ENCODE results near the gene OR7A5.

The OR7A5 gene

DNA sequence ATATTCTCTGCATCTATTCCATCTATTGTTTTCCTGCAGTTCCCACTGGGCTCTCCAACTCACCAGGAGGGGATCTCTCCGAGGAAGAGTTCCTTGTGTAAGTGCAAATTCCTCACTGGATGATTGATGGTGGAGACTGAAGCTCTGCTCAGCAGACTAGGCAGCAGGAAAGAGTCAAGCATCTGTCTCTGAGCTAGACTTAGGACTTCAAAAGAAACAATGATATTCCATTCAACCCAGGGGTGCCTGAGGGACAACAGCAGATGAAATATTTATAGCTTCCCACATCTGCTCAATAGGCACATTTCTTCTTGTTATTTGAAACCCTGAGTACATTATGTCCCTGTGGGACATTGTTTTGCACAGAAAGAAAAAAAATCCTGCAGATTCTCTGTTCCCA lies at the start of gene OR7A5, which contains the start of gene OR7C1:
Gene OR7A5, minus strand, starts transcription at position 175 of the 400 bp plus-strand sequence. CDS start 6,944 bp downstream, outside the sequence.
Gene OR7C1, minus strand, starts transcription at position 175 of the 400 bp plus-strand sequence. CDS start 35,049 bp downstream, outside the sequence.
- no peak for DNase-seq
- TF ChIP-seq POLR2A (IDR thresholded peaks at IDR 0.05; ENCODE audit: low read length) (no peak), GATA1 (IDR thresholded peaks at IDR 0.05; ENCODE audit: low read depth, low read length) (no peak)

DNA sequence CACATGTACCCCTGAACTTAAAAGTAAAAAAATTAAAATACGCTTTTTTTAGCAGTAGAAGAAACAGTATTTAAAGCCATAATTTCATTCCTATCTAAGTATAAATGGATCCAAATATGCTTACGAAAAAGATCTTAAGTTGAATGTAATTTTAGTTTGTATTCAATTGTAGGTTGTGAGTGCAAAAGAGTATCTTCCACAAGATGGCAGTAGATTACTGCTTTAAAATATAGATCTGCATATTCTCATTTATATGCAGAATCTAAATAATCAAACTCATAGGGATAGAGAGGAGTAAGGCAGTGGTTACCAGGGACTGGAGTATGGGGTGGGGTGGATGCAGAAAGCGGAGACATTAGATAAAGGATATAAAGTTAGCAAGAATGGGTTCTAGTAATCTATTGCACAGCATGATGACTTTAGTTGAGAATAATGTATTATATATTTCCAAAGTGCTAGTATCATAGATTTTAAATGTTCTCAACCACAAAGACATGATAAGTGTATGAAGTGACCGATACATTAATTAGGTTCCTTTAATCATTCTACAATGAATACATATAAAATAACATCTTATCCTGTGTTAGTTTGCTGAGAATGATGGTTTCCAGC lies 36.7 kb upstream of the OR7A5 start:
- peak; percentile 31 to 52 for DNase-seq
- TF ChIP-seq POLR2A (IDR thresholded peaks at IDR 0.05; ENCODE audit: low read length), result no peak
- no peak for TF ChIP-seq GATA1 (IDR thresholded peaks at IDR 0.05; ENCODE audit: low read depth, low read length)

DNA sequence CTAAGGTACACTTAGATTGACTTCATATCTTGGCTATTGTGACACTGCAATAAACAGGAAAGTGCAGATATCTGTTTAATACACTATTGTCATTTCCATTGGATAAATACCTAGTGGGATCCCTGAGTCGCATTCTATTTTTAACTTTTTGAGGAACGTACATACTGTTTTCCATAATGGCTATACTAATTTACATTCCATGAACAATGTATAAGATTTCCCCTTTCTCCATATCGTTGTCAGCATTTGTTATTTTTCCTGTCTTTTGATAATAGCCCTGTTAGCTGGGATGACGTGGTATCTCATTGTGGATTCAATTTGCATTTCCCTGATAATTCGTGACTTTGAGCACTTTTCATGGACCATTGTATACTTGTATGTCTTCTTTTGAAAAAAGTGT lies 33.5 kb upstream of the OR7A5 start:
- DNase-seq, result no peak
- TF ChIP-seq POLR2A (IDR thresholded peaks at IDR 0.05; ENCODE audit: low read length), result no peak
- TF ChIP-seq GATA1 (IDR thresholded peaks at IDR 0.05; ENCODE audit: low read depth, low read length), result no peak

DNA sequence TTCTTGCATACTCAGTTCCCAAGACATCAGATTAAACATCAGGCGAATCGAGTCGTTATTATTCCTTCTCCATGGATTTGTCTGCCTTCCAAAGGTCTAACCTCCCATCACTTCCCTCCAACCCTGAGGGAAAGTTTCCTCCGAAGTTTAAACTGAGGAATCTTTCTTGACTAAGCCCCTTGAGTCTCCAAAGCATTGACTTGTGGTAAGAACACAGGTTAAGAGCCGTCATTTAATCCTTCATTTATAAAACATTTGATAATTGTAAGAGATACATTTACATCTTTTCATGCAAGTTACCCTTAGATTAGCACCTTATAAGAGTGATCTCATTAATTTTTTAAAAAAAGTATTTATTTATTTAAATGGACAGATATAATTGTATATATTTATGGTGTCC lies 13.8 kb upstream of the OR7A5 start, which contains the start of gene OR7A10:
Gene OR7A10, minus strand, starts transcription at position 101 of the 400 bp plus-strand sequence. CDS start 7,045 bp downstream, outside the sequence.
- DNase-seq, result no peak
- TF ChIP-seq GATA1 (IDR thresholded peaks at IDR 0.05; ENCODE audit: low read depth, low read length) (no peak), POLR2A (IDR thresholded peaks at IDR 0.05; ENCODE audit: low read length) (no peak)

DNA sequence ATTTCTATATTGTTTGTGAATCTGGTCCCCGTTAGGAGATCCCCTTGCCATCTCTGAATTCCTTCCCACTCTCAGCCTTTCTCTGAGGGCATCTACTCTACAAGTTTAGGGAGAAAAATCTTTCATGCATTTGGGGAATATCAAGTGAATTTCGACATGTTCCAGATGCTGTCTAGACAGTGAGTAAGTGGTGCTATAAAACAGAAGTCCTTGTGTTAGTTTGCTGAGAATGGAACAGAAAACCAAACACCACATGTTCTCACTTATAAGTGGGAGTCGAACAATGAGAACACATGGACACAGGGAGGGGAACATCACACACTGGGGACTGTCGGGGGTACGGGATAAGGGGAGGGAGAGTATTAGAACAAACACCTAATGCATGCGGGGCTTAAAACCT lies 8.6 kb upstream of the OR7A5 start:
- no peak for DNase-seq
- TF ChIP-seq POLR2A (IDR thresholded peaks at IDR 0.05; ENCODE audit: low read length), result no peak
- TF ChIP-seq GATA1 (IDR thresholded peaks at IDR 0.05; ENCODE audit: low read depth, low read length), result no peak

DNA sequence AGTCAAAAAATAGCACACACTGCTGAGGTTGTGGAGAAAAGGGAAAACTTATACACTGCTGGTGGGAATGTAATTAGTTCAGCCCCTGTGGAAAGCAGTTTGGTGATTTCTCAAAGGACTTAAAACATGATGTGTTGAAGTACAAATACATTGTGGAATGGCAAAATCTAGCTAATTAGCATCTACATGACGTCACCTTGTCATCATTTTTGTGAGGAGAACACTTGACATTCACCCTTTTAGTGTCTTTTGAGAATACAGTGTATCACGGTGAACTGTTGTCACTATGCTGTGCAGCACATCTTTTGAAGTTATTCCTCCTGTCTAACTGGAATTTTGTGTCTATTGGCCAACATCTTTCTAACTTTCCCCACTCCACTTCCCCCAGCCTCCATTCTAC lies 8.2 kb upstream of the OR7A5 start:
- no peak for TF ChIP-seq POLR2A (IDR thresholded peaks at IDR 0.05; ENCODE audit: low read length)
- no peak for TF ChIP-seq GATA1 (IDR thresholded peaks at IDR 0.05; ENCODE audit: low read depth, low read length)
- no peak for DNase-seq

DNA sequence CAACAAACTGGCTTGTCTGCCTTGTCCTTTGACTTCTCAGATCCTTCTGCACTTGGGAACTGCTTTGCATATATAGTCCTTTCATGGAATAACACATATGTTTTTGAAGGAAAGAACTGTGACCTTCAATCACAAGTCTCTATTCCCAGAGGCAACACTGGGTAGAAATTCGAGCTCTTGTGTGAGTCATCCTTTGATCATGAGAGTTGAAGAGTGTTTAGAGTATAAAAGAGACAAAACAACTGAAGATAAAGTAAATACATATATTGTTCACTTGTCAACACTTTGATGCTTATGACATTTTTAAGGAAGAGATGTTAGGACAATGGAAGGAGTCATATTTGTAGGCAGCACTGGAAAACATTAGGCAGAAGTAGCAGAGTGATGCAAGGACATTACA lies 5.2 kb upstream of the OR7A5 start:
- no peak for TF ChIP-seq POLR2A (IDR thresholded peaks at IDR 0.05; ENCODE audit: low read length)
- TF ChIP-seq GATA1 (IDR thresholded peaks at IDR 0.05; ENCODE audit: low read depth, low read length), result no peak
- no peak for DNase-seq

DNA sequence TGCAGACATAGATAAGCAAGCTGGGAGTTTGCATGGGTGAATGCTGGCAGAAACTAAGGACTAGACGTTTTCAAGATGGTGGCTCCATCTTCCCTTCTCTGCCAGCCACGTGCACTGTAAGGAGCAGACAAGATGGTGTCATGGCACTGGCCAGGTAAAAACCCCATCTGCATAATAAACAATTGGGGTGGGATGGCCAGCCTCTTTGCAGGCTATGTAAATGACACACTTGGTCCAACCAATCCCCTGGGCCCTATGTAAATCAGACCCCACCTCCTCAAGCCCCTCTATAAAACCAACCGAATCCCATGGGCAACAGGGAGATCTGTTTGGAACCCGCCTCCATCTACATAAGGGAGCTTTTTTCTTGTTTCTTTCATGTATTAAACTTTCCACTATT lies 2.4 kb upstream of the OR7A5 start:
- TF ChIP-seq GATA1 (IDR thresholded peaks at IDR 0.05; ENCODE audit: low read depth, low read length), result no peak
- no peak for TF ChIP-seq POLR2A (IDR thresholded peaks at IDR 0.05; ENCODE audit: low read length)
- DNase-seq, result no peak

DNA sequence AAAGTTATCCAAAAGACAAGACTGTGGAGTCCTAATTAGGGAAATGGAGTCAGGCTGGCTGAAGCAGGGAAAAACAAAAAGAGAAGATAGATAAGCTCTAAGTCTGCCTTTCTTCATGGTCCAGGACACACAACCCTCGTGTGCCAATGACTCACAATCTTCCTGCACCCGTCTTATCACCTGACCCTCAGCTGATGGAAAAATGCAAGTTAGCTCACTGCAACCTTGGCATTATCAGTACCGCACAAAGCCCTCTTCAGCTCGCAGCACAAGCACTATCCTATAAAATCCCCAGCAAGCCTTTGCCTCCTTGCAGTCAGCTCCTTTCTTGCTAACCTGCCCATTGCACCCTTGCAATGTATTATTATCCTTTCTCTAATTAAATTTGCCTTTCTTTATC lies 4.3 kb downstream of the OR7A5 start:
- TF ChIP-seq POLR2A (IDR thresholded peaks at IDR 0.05; ENCODE audit: low read length), result peak; percentile 48
- TF ChIP-seq GATA1 (IDR thresholded peaks at IDR 0.05; ENCODE audit: low read depth, low read length), result no peak
- peak; percentile 43 to 83 for DNase-seq

DNA sequence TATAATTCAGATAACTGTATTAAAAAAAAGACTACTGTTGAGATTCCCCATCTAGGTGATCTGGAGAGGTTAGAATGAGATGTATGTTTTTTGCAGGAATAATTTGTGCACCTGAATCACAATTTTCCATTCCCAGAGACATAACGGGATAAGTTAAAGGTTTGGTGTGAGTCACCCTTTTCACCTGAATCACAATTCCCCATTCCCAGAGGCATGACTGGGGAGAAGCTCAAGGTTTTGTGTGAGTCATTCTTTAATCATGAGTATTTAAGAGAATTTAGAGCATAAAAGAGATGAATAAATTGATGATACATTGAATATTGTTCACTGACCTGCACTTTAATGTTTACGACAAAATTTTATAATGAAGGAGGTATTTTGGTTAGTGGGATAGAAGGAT lies 9.0 kb downstream of the OR7A5 start:
- TF ChIP-seq POLR2A (IDR thresholded peaks at IDR 0.05; ENCODE audit: low read length) (no peak), GATA1 (IDR thresholded peaks at IDR 0.05; ENCODE audit: low read depth, low read length) (no peak)
- no peak for DNase-seq

DNA sequence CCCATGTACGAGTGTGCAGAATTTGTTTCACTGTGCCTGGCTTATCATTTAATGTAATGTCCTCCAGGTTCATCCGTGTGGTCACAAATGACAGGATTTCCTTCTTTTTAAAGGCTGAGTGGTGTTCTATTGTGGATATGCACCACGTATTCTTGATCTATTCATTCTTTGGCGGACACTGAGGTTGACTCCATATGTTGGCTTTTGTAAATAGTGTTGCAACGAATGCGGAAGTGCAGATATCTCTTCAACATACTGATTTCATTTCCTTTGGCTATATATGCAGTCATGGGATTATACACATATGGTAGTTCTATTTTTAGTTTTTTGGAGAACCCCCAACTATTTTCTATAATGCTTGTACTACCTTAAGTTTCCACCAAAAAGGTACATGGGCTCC lies 13.0 kb downstream of the OR7A5 start:
- DNase-seq, result no peak
- no peak for TF ChIP-seq GATA1 (IDR thresholded peaks at IDR 0.05; ENCODE audit: low read depth, low read length)
- TF ChIP-seq POLR2A (IDR thresholded peaks at IDR 0.05; ENCODE audit: low read length), result no peak

DNA sequence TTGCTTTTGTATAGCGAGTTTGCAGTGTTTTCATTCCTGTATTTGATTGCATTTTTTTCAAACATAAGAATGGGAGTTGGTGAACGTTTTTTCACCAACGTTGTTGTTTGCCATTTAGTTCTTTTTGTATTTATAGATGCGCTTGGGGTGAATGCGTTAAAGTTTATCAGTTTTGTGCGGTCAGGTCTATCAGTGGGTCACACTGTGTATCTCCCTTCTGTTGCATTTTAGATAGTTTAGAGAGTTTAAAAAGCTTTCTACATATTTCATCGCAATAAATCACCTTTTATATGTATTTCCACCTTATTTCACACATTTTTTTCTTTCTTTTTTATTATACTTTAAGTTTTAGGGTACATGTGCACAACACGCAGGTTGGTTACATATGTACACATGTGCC lies 16.4 kb downstream of the OR7A5 start:
- TF ChIP-seq GATA1 (IDR thresholded peaks at IDR 0.05; ENCODE audit: low read depth, low read length), result no peak
- TF ChIP-seq POLR2A (IDR thresholded peaks at IDR 0.05; ENCODE audit: low read length), result no peak
- no peak for DNase-seq

DNA sequence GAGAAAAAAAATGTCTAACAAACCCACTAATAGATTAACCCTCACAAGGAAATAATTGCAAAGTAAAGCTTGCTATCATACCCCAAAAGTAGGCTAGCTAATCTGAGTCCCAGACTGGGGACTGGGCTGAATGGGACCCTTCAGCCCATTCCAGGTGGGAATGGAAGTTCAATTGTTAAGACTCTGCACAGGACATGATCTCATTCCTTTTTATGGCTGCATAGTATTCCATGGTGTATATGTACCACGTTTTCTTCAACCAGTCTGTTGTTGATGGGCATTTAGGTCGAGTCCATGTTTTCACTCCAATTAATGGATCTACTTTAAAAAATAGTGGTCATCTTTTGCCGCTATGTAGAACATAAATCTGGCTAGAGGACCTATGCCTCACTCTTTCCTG lies 17.9 kb downstream of the OR7A5 start:
- no peak for DNase-seq
- TF ChIP-seq POLR2A (IDR thresholded peaks at IDR 0.05; ENCODE audit: low read length) (no peak), GATA1 (IDR thresholded peaks at IDR 0.05; ENCODE audit: low read depth, low read length) (no peak)

DNA sequence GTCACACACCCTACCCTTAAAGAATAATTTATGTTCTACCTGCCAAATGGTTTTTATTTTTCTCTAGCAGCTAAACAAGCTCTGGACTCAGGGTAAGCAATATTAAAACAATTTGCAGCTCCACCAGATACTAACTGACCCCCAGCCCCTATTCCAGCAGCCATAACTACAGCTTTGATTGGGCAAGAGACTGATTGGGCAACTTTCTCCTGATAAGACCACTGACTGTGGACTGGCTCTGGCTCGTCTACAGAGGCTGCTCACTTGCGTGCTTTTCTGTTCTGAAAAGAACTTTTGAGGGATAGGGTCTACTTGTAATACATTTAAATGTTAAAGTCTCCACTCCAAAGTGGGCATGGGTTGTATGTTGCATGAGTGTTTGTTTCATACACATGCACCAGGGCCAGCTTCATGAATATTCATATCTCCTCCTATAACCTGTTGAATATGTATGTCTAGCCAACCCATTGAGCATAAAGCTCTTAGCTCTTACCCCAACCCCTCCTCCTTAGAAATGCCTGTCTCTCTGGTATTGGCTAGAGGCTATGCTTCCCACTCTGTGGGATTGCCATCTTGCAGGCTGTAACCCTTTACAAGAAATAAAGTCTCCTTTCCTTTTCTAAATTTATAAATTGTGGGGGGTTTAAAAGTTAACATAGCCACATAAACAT lies 19.9 kb downstream of the OR7A5 start:
- TF ChIP-seq POLR2A (IDR thresholded peaks at IDR 0.05; ENCODE audit: low read length), result no peak
- no peak for TF ChIP-seq GATA1 (IDR thresholded peaks at IDR 0.05; ENCODE audit: low read depth, low read length)
- DNase-seq, result no peak
